ENCODE measurements around the gene HACD2.

HACD2 gene

GRCh38 chr3:123486460-123486859 lies 98.4 kb downstream of the HACD2 start:
- DNase-seq (ENCODE audit: low read depth, low spot score) = no peak
- POLR2A ChIA-PET = no interaction called here
- H3K4me3 ChIP-seq (ENCODE audit: low read depth, low read length) = no peak overlapping the region
- no peak for TF ChIP-seq CTCF (IDR thresholded peaks at IDR 0.05; ENCODE audit: insufficient read depth, low read length, missing control alignments)
- CTCF ChIA-PET = interaction anchor here (1.4 to 3.9 kb wide), 2 partner anchors 157 kb away, joined by 6 to 17 read pairs; no protein-coding TSS in a partner anchor

- POLR2A ChIA-PET = interaction anchor here (0.6 kb wide), 1 partner anchor 47 kb away, joined by 6 read pairs; no protein-coding TSS in a partner anchor
- CTCF ChIA-PET = interaction anchor here (0.7 to 3.9 kb wide), 2 partner anchors 156 to 159 kb away, joined by 3 to 17 read pairs; no protein-coding TSS in a partner anchor
- no peak for TF ChIP-seq CTCF (IDR thresholded peaks at IDR 0.05; ENCODE audit: insufficient read depth, low read length, missing control alignments)
- DNase-seq (ENCODE audit: low read depth, low spot score) = no peak
- no peak overlapping the region for H3K4me3 ChIP-seq (ENCODE audit: low read depth, low read length)
Observed at GRCh38 chr3:123485551-123485950, 99.3 kb downstream of the HACD2 start.

GRCh38 chr3:123483146-123483545 lies 101.7 kb downstream of the HACD2 start:
- no peak for TF ChIP-seq CTCF (IDR thresholded peaks at IDR 0.05; ENCODE audit: insufficient read depth, low read length, missing control alignments)
- no peak for DNase-seq (ENCODE audit: low read depth, low spot score)
- ChIA-PET POLR2A (no interaction called here), CTCF (interaction anchor here (1.7 to 3.9 kb wide), 3 partner anchors 8 to 154 kb away, joined by 6 to 17 read pairs (median 7); no protein-coding TSS in a partner anchor)
- H3K4me3 ChIP-seq (ENCODE audit: low read depth, low read length) = no peak overlapping the region

GRCh38 chr3:123481722-123482457 lies 103.0 kb downstream of the HACD2 start:
- ChIA-PET CTCF (interaction anchor here (0.8 to 2.0 kb wide), 3 partner anchors 9 to 150 kb away, joined by 3 to 7 read pairs (median 3); no protein-coding TSS in a partner anchor), POLR2A (no interaction called here)
- no peak overlapping the region for H3K4me3 ChIP-seq (ENCODE audit: low read depth, low read length)
- TF ChIP-seq CTCF (IDR thresholded peaks at IDR 0.05; ENCODE audit: insufficient read depth, low read length, missing control alignments) = no peak
- no peak for DNase-seq (ENCODE audit: low read depth, low spot score)

GRCh38 chr3:123481071-123481470 lies 103.8 kb downstream of the HACD2 start:
- ChIA-PET CTCF (interaction anchor here (1.1 kb wide), 1 partner anchor 8 kb away, joined by 5 read pairs; no protein-coding TSS in a partner anchor), POLR2A (no interaction called here)
- no peak for DNase-seq (ENCODE audit: low read depth, low spot score)
- H3K4me3 ChIP-seq (ENCODE audit: low read depth, low read length) = no peak overlapping the region
- no peak for TF ChIP-seq CTCF (IDR thresholded peaks at IDR 0.05; ENCODE audit: insufficient read depth, low read length, missing control alignments)

GRCh38 chr3:123480428-123480827 lies 104.4 kb downstream of the HACD2 start:
- POLR2A ChIA-PET = no interaction called here
- CTCF ChIA-PET = interaction anchor here (1.1 kb wide), 1 partner anchor 9 kb away, joined by 5 read pairs; no protein-coding TSS in a partner anchor
- DNase-seq (ENCODE audit: low read depth, low spot score) = no peak
- no peak overlapping the region for H3K4me3 ChIP-seq (ENCODE audit: low read depth, low read length)
- TF ChIP-seq CTCF (IDR thresholded peaks at IDR 0.05; ENCODE audit: insufficient read depth, low read length, missing control alignments) = no peak
